EL (cell line): ENCODE results near the gene SUGCT.
A peak's percentile ranks its signal among the peaks of the same experiment; 100 is the strongest.
"Not testable (repeated sequence)": the region's sequence is repeated elsewhere in the genome, so short reads cannot be mapped to it uniquely, and the experiment has no call there.

ENCODE experiments used
- DNase-seq: peaks from one replicate; pipeline ENCODE4 v3.0.0-alpha.2; 2016

The SUGCT gene

DNA sequence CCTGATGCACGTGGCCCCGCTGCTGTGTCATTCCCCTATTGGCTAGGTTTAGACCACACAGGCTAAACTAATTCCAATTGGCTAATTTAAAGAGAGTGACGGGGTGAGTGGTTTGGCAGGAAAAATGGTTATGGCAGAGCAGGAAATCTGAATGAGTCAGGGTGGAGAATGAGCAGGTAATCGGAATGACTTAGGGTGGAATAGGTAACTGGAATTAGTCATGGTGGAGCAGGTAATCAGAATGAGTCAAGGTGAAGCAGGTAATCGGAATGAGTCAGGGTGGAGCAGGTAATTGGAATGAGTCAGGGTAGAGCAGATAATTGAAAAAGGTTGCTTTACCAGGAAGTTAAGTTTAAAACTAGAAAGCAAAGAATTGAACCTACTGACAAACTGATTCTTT, 7.1 kb downstream of the SUGCT start:
- DNase-seq = not testable (repeated sequence)

DNA sequence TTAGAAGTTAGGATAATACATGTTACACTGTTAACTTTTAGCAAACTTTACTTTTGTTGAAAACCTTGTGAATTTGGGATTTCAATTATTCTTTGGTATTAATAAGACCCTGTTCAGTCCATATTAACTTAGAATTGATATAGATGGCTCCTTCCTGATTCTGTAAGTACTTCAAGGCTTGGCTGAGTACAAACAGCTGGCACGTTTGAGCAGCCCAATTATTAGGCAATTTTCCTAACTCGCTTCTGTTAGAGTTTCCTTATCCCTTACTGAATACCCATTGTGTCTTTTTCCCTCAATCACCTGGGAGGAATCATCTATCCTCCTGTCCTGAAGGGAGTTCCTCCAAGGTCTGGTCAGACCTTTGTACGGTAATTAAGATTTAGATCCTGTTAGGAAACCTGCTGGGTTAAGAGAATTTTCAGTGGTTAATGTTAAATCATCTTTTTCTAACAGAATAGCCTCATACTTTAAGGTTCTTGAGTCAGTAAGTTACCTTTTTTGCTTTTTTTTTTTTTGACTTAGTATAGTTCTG, 10.9 kb downstream of the SUGCT start:
- not testable (repeated sequence) for DNase-seq

DNA sequence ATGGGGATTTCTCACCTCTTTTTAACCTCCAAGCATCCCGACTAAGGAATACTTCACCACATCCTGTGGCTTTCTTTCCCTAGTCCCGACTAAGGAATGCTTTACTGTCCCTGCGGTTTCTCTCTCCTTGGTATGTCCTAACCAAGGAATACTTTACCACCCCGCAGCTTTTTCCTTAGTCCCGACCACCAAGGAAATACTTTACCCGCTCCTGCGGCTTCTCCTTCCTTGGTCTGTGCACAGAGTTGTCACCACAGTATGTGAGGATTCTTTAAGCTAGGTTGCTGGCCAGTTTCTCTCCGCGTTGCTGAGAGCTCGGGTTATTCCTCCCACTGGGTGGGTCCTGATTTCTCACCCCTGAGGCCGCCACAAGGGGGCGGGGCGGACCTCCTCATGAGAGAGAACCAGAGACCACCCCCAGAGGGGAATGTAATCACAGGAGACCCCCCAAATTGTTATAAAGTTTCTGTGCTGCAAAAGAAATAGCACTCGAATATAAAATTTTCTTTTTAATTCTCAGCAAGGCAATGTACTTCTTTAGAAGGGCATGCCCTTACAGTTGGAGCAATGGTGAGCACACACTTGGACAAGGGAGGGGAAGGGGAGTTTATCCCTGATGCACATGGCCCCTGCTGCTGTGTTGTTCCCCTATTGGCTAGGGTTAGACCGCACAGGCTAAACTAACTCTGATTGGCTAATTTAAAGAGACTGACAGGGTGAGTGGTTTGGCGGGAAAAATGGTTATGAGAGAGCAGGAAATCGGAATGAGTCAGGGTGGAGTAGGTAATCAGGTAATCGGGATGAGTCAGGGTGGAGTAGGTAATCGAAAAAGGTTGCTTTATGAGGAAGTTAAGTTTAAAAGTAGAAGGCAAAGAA, 12.8 kb downstream of the SUGCT start:
- peak; percentile 51 for DNase-seq

DNA sequence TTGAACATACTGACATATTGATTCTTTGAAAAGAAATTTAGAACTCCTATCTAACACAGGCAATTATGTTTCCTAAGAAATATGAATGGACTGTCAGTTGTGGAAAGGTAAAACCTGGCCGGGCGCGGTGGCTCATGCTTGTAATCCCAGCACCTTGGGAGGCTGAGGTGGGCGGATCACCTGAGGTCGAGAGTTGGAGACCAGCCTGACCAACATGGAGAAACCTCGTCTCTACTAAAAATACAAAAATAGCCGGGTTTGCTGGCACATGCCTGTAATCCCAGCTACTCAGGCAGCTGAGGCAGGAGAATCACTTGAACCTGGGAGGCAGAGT, 13.4 kb downstream of the SUGCT start:
- not testable (repeated sequence) for DNase-seq

DNA sequence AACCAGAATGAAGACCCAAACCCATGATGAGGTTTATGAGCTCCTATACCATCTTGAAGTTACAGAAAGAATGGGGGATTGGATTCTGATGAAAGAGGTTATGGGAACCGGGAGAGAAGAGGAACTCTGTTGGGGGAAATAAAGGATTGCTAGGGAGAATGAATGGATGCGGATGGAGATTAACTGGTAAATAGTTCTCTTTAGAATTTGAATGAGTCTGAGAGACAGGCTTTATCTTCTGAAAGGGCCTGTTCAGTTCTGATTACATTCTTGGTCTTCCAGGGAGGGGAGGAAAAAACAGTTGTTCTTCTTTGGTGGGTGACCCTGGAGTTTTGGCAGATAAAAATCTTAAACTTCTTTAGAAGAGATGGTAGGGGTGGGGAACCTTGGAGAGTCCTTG, 13.9 kb downstream of the SUGCT start:
- DNase-seq = no peak

DNA sequence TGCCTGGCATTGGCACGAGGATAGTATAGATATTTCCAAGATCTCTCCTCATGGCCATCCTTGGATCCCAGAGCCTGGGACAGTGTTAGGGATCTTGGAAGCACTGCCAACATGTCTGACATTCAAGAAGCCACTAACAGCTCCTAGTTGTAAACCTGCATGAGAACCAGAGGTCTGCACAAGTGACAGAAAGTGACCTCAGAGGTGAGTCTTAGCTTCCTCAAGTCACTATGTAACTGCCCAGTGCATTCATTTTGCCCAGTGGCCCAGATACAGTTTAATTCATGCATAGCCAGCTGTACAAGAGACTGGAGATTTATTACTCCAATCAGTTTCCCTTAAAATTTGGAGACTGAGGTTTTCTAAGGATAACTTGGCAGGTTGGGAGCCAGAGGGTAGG, 16.7 kb downstream of the SUGCT start:
- DNase-seq = no peak

DNA sequence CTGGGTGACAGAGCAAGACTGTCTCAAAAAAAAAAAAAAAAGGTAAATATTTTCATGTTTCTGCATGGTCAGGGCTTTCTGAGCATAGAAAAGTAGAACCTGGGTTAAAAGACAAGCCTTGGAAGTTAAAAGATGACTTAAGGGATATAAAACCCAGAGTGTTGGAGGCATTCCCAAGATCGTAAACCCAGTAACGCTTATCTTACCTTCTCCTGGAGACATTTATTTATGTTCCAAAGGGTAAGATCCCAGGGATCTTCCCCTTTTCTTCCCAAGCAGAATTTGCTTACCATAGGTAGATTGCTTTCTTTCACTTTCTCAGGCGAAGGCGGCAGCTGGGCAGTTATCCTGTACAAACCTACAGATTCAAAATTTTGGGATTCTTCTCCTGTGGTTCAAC, 22.2 kb downstream of the SUGCT start:
- DNase-seq = no peak

DNA sequence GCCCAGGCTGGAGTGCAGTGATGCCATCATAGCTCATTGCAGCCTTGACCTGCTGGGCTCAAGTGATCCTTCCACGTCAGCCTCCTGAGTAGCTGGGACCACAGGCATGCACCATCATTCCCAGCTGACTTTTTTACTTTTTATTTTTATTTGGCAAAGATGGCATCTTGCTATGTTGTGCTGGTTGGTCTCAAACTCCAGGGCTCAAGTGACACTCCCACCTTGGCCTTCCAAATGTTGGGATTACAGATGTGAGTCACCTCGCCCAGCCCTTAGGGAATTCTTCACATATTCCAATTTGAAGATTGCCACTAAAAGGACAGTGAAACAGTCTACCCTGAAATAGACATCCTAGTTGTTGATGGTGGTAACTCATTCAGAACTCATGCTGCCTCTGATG, 27.7 kb downstream of the SUGCT start:
- peak; percentile 15 for DNase-seq

DNA sequence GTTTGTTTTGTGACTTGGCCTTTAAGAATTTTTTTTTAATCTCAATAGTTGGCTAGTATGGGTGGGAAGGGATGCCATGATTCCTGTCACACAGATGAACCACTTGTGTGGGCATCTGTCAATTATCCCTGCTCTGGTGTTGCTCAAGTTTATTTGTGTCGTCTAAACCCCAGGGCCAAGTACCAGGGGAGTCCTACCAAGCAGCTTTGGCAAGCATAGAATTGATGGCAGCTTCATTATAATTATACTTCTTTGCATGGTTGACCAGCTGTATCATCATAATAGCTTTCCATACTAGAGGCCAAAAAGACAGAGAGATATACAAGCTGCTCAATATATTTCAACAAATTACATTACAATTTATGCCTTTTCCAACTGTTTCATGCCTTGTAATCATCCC, 30.4 kb downstream of the SUGCT start:
- DNase-seq = no peak

DNA sequence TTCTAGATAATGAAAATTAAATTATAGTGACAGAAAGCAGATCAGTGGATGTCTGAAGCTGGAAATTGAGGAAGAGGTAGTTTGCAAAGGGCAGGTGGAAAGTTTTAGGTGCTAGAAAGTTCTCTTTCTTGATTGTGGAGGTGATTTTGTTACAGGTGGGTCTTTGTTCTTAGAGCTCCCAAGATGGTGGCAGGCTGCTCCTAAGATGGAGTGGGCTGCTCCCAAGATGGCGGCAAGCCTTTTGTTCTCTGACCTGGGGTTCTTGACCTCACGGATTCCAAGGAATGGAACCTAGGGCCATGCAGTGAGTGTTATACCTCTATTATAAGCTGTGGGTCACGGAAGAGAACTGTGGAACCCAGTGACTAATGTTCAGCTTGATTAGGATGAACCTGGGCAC, 32.5 kb downstream of the SUGCT start:
- DNase-seq = no peak

DNA sequence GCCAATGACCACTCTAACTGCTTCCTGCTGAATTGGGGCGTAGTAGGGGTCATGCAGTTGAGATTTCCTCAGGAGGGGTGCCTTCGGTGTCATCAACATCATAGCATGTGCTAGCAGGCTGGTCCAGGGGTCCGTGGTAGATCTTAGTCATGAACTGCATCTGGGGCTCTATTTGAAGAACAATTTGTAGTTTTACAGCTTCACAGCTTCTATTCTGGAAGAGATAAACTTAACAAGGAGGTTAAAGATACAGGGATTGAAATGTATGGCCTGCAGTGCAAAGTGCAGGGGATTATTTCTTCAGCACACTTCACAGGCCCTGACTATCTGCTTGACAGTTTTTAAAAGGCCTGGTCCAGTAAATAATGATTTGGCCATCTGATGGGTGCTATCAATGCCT, 33.5 kb downstream of the SUGCT start:
- not testable (repeated sequence) for DNase-seq

DNA sequence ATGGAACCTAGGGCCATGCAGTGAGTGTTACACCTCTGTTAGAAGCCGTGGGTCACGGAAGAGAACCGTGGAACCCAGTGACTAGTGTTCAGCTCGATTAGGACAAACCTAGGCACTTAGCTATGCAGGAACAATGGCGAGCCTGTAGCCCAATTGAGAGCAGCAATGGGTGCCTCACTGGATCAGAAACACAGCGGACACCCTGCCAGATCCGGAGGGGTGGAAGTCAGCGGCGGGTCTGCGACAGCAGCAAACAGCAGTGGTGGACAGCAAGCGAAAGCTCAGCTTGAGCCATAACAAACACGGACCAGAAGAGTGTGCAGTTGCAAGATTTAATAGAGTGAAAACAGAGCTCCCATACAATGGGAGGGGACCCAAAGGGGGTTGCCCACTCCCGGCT, 38.3 kb downstream of the SUGCT start:
- not testable (repeated sequence) for DNase-seq

DNA sequence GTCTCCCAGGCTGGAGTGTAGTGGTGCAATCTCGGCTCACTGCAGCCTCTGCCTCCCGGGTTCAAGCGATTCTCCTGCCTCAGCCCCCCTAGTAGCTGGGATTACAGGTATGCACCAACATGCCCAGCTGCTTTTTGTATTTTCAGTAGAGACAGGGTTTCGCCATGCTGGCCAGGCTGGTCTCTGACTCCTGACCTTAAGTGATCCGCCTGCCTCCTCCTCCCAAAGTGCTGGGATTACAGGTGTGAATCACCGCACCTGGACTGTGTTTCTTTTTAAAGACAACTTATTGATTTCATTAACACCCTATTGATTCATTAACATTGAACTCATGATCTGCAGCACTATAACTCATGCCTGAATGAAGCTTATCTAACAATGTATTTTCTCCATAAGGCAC, 40.5 kb downstream of the SUGCT start:
- not testable (repeated sequence) for DNase-seq

DNA sequence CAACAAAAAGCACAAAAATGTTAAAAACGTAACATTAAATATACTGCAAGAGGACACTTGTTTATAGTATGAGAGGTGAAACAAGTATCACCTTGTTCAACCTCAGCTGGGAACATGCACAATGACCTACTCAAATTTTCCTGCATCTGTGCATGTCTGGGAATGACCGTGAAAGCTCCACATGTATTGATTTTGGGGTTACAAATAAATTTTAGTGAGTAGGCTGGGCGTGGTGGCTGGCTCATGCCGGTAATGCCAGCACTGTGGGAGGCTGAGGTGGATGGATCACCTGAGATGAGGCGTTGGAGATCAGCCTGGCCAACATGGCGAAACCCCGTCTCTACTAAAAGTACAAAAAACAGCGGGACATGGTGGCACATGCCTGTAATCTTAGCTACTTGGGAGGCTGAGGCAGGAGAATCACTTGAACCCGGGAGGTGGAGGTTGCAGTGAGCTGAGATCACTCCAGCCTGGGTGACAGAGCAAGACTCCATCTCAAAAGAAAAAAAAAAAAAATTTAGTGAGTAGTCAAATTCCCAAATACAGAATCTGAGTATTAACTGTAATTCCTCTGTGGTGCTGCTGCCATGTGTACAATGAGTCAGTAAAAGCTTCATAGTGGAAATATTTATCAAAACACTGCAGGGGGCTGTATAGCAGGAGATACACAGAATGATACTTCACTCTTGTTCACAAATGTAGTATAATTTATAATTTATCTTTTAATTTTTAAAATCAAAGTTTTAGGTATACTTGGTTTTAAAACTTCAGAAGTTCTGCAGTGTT, 41.1 kb downstream of the SUGCT start:
- peak; percentile 44 for DNase-seq

DNA sequence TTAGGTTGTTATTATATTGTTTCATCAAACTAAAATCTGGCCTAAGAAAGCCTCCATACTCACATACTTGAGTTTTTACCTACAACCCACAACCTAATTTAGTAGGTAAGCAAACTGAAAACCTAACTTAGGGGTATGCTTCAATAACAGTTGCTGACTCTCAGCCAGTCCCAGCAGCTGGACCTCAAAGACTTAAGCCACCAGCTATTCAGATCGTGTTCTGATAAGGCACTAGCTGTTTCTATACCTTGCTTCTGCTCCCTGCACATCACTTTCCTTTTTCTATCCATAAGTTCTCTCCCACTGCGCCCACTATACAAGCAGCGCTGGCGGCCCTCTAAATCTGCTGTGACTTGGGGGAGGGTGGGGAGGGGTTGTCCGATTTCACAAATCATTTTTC, 42.3 kb downstream of the SUGCT start:
- no peak for DNase-seq

DNA sequence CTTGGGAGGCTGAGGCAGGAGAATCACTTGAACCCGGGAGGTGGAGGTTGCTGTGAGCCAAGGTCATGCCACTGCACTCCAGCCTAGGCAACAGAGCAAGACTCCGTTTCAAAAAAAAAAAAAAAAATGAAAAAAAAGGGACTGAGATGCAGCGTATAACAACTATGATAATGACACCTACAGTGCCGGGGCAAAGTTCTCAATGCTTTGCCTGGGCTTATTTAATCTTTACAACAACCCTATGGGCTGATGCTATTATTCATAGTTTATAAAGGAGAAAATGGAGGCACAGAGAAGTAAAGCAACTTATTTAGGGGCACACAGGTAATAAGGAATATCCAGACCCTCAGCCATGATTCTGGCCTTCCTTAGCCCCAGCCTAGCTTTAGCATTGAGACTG, 47.6 kb downstream of the SUGCT start:
- no peak for DNase-seq

DNA sequence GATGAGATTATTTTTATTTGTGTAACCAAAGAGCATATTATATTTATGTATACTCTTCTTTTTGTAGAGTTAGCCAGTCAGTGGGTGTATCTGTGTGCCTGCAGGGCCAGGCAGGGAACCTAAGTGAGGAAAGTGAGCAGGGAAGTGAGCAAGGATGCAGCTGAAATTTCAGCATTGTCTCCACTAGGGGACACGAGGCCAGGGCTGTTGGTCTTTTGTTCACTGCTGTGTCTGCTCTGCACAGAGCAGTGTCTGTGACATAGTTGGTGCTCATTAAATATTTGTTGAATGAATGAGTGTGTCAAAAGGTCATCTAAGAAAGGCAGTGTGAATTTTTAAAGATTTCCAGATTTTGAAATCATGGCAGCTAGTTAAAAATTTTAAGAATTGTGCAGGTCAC, 51.8 kb downstream of the SUGCT start:
- DNase-seq = no peak

DNA sequence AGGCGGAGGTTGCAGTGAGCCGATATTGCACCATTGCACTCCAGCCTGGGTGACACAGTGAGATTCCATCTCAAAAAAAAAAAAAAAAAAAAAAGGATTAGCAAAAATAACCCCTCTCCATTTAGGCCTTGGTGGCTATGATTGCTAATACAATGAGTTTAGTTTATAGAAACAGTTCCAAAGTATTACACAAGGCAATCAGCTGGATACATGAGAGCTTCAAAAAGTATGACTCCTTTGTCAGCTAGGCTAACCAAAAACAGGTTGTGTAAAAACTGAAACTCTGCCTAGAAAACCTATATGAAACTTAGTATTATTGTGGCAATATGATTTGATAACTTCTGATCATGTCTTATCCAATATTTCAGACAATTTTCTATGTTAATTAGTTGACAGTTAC, 57.2 kb downstream of the SUGCT start:
- no peak for DNase-seq

DNA sequence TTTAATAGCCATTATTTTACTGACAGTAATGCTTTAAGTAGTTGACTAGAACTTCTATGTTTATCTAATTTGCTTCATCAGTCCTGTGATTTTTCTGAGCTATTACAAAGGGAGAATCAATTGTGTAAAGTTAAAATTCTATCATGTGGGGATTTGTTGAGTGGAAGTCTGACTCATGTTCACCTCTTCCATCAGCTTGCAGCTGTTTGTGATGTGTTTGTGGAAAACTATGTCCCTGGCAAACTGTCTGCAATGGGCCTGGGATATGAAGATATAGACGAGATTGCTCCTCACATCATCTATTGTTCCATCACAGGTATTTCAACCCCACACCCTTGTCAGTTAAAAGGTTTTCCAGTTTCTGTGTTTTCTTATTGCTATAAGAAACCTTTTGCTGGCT, 59.9 kb downstream of the SUGCT start:
- peak; percentile 17 for DNase-seq

DNA sequence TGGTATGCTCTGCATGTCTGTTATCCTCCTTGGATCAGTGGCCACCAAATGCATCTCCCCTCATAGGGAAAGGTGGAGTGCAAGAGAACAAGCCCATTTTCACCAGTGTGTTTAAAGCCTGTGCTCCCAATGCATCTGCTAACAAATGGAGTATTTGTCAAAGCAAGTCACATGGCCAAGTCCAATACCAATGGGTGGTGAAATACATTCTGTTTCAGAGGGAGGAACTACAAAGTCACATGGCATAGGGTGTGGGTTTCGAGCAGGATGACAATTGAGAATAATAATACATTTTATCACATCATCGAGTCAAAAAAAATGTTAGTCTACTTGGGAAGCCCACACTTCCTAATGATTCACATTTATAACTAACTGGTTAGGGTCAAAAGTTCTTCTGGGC, 62.7 kb downstream of the SUGCT start:
- DNase-seq = no peak

DNA sequence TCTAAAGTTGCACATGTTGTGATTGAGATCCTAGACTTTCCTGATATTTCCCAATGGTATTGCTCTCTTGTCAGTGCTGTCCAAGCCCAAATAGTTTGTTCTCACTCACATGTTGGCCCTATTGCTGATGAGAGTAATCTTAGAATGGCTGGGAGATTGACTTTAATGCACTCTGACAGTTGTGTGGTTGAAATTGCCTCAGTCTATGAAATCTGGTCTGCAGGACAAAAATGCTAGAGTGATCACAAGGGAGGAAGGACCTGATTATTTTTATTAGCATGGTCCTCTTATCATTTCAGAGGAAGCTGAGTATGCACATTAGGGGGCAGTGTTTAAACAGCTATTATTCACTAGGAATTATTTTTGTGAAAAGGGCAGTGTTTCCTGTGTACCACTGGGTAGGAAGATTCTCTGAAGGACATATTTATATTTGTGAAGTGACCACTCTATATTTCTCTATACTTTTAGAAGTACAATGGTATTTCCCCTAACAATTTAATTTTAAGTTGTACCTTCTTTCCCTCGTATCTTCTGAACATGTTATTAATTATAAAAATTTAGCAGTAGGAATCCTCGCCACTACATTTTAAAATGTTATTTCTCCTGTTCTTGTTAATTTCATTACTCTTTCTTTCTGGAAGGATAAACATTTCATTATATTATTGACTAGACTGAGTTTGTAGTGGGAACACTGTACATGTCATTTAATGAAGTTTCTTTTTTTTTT, 64.4 kb downstream of the SUGCT start:
- DNase-seq = peak; percentile 60

DNA sequence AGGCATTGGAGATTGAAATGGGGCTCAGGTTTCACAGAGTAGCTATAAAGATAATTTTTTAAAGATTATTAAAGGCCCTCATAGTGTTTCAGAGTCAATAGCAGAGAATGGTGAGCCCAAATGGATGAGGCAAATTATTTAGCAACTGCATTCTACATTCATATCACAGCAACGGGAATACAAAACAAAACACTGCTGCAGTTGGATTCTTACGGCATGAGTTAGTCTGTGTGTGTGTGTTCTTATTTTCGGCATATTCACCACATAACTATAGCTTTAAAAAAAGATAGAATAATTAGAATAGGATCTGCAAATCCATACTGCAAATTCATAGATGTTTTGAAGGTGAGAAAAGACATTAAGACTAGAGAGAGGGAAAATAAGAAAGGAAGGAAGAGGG, 66.0 kb downstream of the SUGCT start:
- DNase-seq = peak; percentile 60

DNA sequence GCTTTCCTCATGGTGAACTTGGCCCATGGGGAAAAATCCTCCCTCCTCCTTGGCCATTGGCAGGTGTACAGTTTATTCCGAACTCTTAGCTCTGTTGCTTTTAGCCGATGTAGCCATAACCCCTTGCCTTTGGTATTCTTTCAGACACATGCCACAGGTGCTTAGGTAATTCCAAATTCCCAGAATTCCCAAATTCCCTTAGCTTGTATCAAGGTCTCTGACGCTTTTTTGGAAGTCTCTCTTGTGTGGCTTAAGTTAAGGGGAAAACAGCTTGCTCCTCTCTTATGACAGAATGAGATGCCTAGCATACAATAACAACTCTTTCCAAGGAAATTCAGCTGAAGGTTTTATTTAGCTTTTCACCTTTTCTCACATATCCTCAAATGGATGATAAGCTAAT, 68.0 kb downstream of the SUGCT start:
- DNase-seq = no peak
